NOMO-1 (cell line): ENCODE data around the gene ZBTB20.

Experiments used
- DNase-seq, 2 experiments: peaks; one replicate each; lab custom pipeline; 2025; ENCODE audit not compliant: unreplicated experiment in 2 of 2; lab: John Stamatoyannopoulos, UW

ZBTB20 gene

GRCh38 chr3:114402838-114403237, 744.2 kb downstream of the ZBTB20 start:
- DNase-seq, result no peak

DNA sequence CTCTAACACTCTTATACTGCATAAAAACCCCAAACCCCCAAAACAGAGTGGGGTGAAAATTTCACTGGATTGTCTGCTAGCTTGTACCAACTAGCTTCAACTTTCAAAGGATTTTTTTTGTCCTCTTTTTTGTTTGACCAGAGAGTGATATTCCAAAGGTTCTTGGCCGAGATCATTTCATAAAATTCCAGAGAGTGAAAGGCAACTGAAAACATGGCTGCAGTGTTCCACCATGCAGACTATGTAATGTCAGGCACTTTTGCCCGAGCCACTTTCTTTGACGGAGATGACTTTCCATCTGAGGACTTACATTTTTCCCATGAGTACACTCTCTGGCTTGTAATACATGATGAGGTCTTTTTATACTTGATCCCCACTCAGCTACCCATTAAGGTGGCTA, 745.7 kb downstream of the ZBTB20 start:
- DNase-seq, result no peak

- DNase-seq, result no peak
These were observed 746.7 kb downstream of the ZBTB20 start for GRCh38 chr3:114400371-114400770.

- DNase-seq, result no peak
These were observed 752.5 kb downstream of the ZBTB20 start for GRCh38 chr3:114394551-114394950.

- no peak for DNase-seq
These were observed 753.6 kb downstream of the ZBTB20 start for GRCh38 chr3:114393367-114394072.

DNA sequence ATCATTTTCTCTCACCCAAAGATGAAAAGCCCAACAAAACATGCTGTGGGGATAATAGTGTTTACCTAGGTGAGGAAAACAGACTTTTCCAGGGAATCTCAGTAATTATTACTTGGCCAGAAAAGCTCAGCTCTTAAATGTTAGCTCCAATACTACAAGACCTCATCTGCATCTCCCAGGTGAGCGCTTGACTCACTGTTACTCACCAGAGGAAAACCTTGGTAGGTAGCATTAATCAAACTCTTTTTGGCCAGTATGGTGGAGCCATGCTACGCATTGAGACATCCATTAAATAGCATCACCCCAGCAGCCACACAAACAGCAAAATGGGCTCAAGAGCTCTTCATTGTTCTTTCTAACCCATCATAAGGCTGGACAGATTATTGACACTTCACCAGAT, 754.3 kb downstream of the ZBTB20 start:
- DNase-seq, result no peak

GRCh38 chr3:114389156-114389555, 757.9 kb downstream of the ZBTB20 start:
- DNase-seq, result no peak

GRCh38 chr3:114384558-114384903, 762.6 kb downstream of the ZBTB20 start:
- no peak for DNase-seq

DNA sequence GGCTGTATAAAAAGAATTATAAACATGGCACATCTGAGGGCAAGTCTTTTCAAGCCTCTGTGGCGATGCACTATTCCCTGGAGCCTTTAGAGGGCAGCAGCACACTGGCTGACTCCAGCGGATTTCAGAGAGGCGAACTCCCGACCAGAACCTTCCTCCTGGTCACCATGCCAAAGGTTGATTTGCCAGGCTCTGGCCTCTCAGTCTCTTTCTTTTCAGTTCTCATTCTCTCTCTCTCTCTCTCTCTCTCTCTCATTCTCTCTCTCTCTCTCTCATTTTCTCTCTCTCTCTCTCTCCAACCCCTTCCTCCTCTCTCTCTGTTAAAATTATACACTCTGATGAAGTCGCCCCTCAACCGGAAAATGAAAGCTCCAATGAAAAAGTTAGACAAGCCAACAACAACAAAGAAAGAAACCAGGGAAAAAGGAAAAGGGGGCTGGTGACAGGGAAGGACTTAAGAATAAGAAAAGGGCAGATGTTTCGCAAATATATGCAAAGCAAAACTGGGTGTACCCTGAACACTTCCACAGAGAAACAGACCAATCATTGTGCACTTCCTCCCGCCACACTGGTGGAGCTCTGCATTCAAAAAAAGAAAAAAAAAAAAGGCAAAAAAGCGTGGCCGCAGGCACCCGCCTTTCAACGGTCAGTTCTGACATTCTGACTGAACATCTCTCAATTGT, 763.1 kb downstream of the ZBTB20 start:
- peak; percentile 70 to 74 for DNase-seq

- no peak for DNase-seq
These were observed 766.8 kb downstream of the ZBTB20 start for GRCh38 chr3:114380233-114380651.

GRCh38 chr3:114379266-114379665, 767.8 kb downstream of the ZBTB20 start:
- no peak for DNase-seq

GRCh38 chr3:114378760-114379159, 768.3 kb downstream of the ZBTB20 start:
- DNase-seq, result peak; percentile 39 to 48

GRCh38 chr3:114377426-114377825, 769.7 kb downstream of the ZBTB20 start:
- DNase-seq, result no peak

DNA sequence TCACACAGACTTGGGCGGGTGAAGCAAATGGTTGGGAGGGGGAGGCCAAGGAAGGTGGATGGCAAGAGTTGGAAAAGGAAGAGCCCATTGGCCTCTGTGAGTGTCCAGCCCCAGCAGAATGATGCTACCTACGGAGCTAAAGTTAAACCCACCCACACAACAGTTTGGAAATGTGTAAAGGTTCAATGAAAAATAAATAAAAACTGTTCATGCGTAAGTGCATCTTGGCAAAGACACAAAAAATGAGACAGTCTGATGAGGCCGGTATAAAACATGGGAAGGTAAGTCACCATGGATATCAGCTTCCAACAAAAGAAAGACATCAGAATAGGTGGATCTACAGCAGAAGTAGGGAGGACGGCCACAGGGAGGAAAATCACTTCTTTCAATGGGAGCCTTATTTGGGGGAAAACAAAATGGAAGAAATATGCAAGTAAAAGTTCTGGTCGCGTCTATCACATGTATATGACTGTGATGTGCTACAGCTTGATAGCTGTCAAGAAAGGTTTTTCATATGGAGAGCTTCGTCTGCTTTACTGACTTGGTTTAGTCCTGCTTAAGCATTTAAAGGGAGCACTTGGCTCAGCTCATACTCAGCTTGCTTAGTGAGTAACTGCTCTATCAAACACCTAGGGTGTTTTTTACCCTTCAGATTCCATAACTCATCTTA, 770.4 kb downstream of the ZBTB20 start:
- no peak for DNase-seq

GRCh38 chr3:114375608-114376421, 771.3 kb downstream of the ZBTB20 start:
- DNase-seq, result no peak

GRCh38 chr3:114374433-114374990, 772.6 kb downstream of the ZBTB20 start:
- DNase-seq, result no peak

- no peak for DNase-seq
These were observed 776.4 kb downstream of the ZBTB20 start for GRCh38 chr3:114370537-114371174.

- no peak for DNase-seq
These were observed 781.2 kb downstream of the ZBTB20 start for GRCh38 chr3:114365909-114366308.

DNA sequence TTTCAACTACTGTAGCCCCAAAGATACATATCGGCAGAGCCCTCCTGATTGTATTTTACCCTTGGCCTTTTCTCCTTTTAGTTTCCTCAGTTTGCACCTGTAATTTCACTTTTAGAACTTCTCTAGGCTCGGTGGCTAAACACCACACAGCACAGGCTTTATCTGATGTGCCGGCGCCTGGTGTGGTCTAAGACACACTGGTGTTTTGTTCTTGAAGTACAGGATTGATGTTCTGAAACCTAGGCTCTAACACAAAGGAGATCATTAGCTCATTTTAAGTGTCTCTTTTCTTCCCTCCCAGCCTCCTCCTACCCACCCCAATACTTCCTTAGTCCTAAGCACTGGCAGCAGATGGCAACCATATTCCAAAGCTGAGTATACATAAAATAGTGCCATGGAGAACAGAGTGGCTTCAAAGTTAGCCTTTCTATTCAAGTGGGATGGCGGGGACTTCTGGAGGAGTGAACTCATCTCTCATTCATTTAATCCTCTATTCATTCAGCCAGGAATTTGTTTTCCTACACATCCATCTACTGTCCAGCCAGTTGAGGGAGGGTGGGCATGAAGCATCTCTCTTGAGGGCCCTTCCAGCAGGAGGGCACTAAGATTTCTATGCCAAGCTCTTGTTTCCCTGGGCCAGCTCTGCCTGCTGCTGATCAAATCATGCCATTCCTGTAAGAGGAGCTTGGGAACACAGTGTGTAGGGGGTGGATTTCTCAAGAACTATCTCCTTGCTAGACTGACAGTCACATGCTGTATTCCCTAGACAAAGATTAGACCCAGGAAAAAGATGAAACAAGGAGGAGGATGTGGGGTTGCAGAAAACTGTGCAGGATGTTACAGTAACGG, 782.1 kb downstream of the ZBTB20 start:
- DNase-seq, result no peak
